Thymus (tissue), 11 donors: Measurements from ENCODE around the gene IFT57. TPM values are rescaled to one million over a fixed set of nuclear protein-coding genes. Genes with fewer than 3 reads are reported as not detected.

Source experiments
- DNase-seq, 9 donors: peaks; one replicate each; pipeline ENCODE4 v3.0.0-alpha.2; 2013; ENCODE audit warnings: low spot score in 9 of 9, low read depth in 6 of 9, missing footprints in 1 of 9
- H3K27ac ChIP-seq, 2 donors: one replicate each; pipeline ENCODE4 v1.5.1; 2013; ENCODE audit warnings: control low read depth in 1 of 2, low read depth in 1 of 2, low read length in 1 of 2, mild to moderate bottlenecking in 1 of 2, moderate library complexity in 1 of 2
- H3K27me3 ChIP-seq, 2 donors: one replicate each; pipeline ENCODE4 v1.5.1; 2013; ENCODE audit warnings: low read length in 1 of 2; ENCODE audit not compliant: control insufficient read depth in 2 of 2, insufficient read depth in 1 of 2
- H3K36me3 ChIP-seq, 2 donors: one replicate each; pipeline ENCODE4 v1.5.1; 2013; ENCODE audit warnings: low read length in 1 of 2, mild to moderate bottlenecking in 1 of 2, moderate library complexity in 1 of 2; ENCODE audit not compliant: control insufficient read depth in 2 of 2, insufficient read depth in 2 of 2
- H3K4me1 ChIP-seq, 2 donors: one replicate each; pipeline ENCODE4 v1.5.1; 2013; ENCODE audit warnings: low read length in 2 of 2; ENCODE audit not compliant: control insufficient read depth in 2 of 2, insufficient read depth in 2 of 2
- H3K4me3 ChIP-seq, 2 donors: one replicate each; pipeline ENCODE4 v1.5.1; 2013; ENCODE audit warnings: low read length in 2 of 2, control low read depth in 1 of 2, mild to moderate bottlenecking in 1 of 2
- H3K9me3 ChIP-seq, 2 donors: one replicate each; pipeline ENCODE4 v1.5.1; 2013; ENCODE audit warnings: low read length in 1 of 2, mild to moderate bottlenecking in 1 of 2; ENCODE audit not compliant: control insufficient read depth in 2 of 2, insufficient read depth in 1 of 2
- WGBS: extraction: QIAGEN DNeasy Blood & Tissue Kit; methylation state at CpG from one replicate; pipeline ENCODE4 v1.1.7; 2013; 5-methylcytosine and 5-hydroxymethylcytosine counted together
- polyA plus RNA-seq: library from polyadenylated mRNA; stranded (reverse); fragments of 200-250 nt; gene quantifications from one replicate; pipeline ENCODE4 v1.2.3, GENCODE V29; 2013
- total RNA-seq: library from RNA; stranded (reverse); fragments of 120-200 nt; gene quantifications from one replicate; pipeline ENCODE4 v1.2.4, GENCODE V29; 2013
- donor health status: healthy.

IFT57 gene
- total and polyA plus RNA-seq, 2 donors = 23.5 to 27.2 TPM

GRCh38 chr3:108243243-108243642 lies 21.0 kb upstream of the IFT57 start:
- WGBS = 95% methylated on average over 2 of the region's 2 CpGs
- Histone ChIP-seq H3K27me3 (no peaks in the 10 kb centered on the region), H3K27ac (no peak overlapping the region), H3K4me3 (no peak overlapping the region), H3K4me1 (no peaks in the 10 kb centered on the region), H3K9me3 (no peaks in the 10 kb centered on the region), H3K36me3 (no peaks in the 10 kb centered on the region)
- no peak for DNase-seq

GRCh38 chr3:108242776-108243175 lies 20.6 kb upstream of the IFT57 start:
- Histone ChIP-seq H3K4me3 (no peak overlapping the region), H3K27me3 (no peaks in the 10 kb centered on the region), H3K4me1 (no peaks in the 10 kb centered on the region), H3K9me3 (no peaks in the 10 kb centered on the region), H3K27ac (no peak overlapping the region), H3K36me3 (no peaks in the 10 kb centered on the region)
- no peak for DNase-seq

- H3K4me1 ChIP-seq = no peaks in the 10 kb centered on the region
- no peak overlapping the region for H3K4me3 ChIP-seq
- WGBS = over 99% methylated on average over 6 of the region's 6 CpGs
Measured at GRCh38 chr3:108241721-108242120, 19.5 kb upstream of the IFT57 start.

GRCh38 chr3:108241146-108241545 lies 18.9 kb upstream of the IFT57 start:
- Histone ChIP-seq H3K27me3 (no peaks in the 10 kb centered on the region), H3K9me3 (no peaks in the 10 kb centered on the region), H3K36me3 (no peaks in the 10 kb centered on the region), H3K4me3 (no peak overlapping the region), H3K27ac (no peak overlapping the region), H3K4me1 (no peaks in the 10 kb centered on the region)
- no peak for DNase-seq
- WGBS = 97% methylated on average over 2 of the region's 2 CpGs

More at GRCh38 chr3:108241721-108242120, 19.5 kb upstream of the IFT57 start:
- H3K27me3 ChIP-seq = no peaks in the 10 kb centered on the region
- no peaks in the 10 kb centered on the region for H3K9me3 ChIP-seq
- DNase-seq = no peak
- no peak overlapping the region for H3K27ac ChIP-seq
- no peaks in the 10 kb centered on the region for H3K36me3 ChIP-seq

GRCh38 chr3:108239082-108239481 lies 16.9 kb upstream of the IFT57 start:
- no peaks in the 10 kb centered on the region for H3K4me1 ChIP-seq
- H3K4me3 ChIP-seq = no peak overlapping the region
- WGBS = 8% methylated on average over 1 of the region's 1 CpG
- DNase-seq = no peak
- no peaks in the 10 kb centered on the region for H3K27me3 ChIP-seq
- no peaks in the 10 kb centered on the region for H3K9me3 ChIP-seq
- no peaks in the 10 kb centered on the region for H3K36me3 ChIP-seq
- H3K27ac ChIP-seq = no peak overlapping the region

- no peak for DNase-seq
- no peak overlapping the region for H3K4me3 ChIP-seq
- no peak overlapping the region for H3K27ac ChIP-seq
- H3K9me3 ChIP-seq = no peaks in the 10 kb centered on the region
- 100% methylated on average over 1 of the region's 1 CpG for WGBS
- no peaks in the 10 kb centered on the region for H3K36me3 ChIP-seq
- H3K27me3 ChIP-seq = no peaks in the 10 kb centered on the region
- H3K4me1 ChIP-seq = no peaks in the 10 kb centered on the region
Measured at GRCh38 chr3:108235290-108235689, 13.1 kb upstream of the IFT57 start.

- no peak for DNase-seq
- no peaks in the 10 kb centered on the region for H3K36me3 ChIP-seq
- H3K27ac ChIP-seq = no peak overlapping the region
- H3K27me3 ChIP-seq = no peaks in the 10 kb centered on the region
- no peaks in the 10 kb centered on the region for H3K9me3 ChIP-seq
- no peak overlapping the region for H3K4me3 ChIP-seq
- WGBS = 98% methylated on average over 1 of the region's 1 CpG
- no peaks in the 10 kb centered on the region for H3K4me1 ChIP-seq
Measured at GRCh38 chr3:108234387-108234957, 12.2 kb upstream of the IFT57 start.

- 96% methylated on average over 1 of the region's 1 CpG for WGBS
- no peak for DNase-seq
- no peaks in the 10 kb centered on the region for H3K9me3 ChIP-seq
- no peaks in the 10 kb centered on the region for H3K27me3 ChIP-seq
- no peak overlapping the region for H3K27ac ChIP-seq
- peaks cover 6 to 7% of the 10 kb centered on the region in 2 donors for H3K4me1 ChIP-seq
- H3K4me3 ChIP-seq = no peak overlapping the region
- no peaks in the 10 kb centered on the region for H3K36me3 ChIP-seq
Measured at GRCh38 chr3:108228286-108228685, 6.1 kb upstream of the IFT57 start.

GRCh38 chr3:108227131-108227530 lies 4.9 kb upstream of the IFT57 start:
- H3K4me3 ChIP-seq = no peak overlapping the region
- no peaks in the 10 kb centered on the region for H3K27me3 ChIP-seq
- no peaks in the 10 kb centered on the region for H3K9me3 ChIP-seq
- no peaks in the 10 kb centered on the region for H3K36me3 ChIP-seq
- H3K27ac ChIP-seq = no peak overlapping the region
- 97% methylated on average over 6 of the region's 6 CpGs for WGBS
- no peak for DNase-seq
- peaks cover 6 to 7% of the 10 kb centered on the region in 2 donors for H3K4me1 ChIP-seq

- peaks cover 6 to 7% of the 10 kb centered on the region in 2 donors for H3K4me1 ChIP-seq
- H3K4me3 ChIP-seq = no peak overlapping the region
- H3K27ac ChIP-seq = no peak overlapping the region
- H3K27me3 ChIP-seq = no peaks in the 10 kb centered on the region
- WGBS = 97% methylated on average over 1 of the region's 1 CpG
- no peak for DNase-seq
- H3K9me3 ChIP-seq = no peaks in the 10 kb centered on the region
- no peaks in the 10 kb centered on the region for H3K36me3 ChIP-seq
Measured at GRCh38 chr3:108225221-108225620, 3.0 kb upstream of the IFT57 start.
